ENCODE data around the gene RIMBP2.

- no peak for TF ChIP-seq CTCF (IDR thresholded peaks at IDR 0.05)
- TF ChIP-seq POLR2A (IDR thresholded peaks at IDR 0.05), result no peak
- TF ChIP-seq EP300 (IDR thresholded peaks at IDR 0.05), result no peak
These were observed 70.3 kb downstream of the RIMBP2 start for GRCh38 chr12:130645751-130646150.

Measured in tibial nerve (tissue), 4 donors.